Thyroid gland (tissue), 4 donors: Measurements from ENCODE around the gene DFFA. TPM values are rescaled to one million over a fixed set of nuclear protein-coding genes. Genes with fewer than 3 reads are reported as not detected.
A peak's percentile ranks its signal among the peaks of the same experiment; 100 is the strongest.
"Not testable (repeated sequence)": the region's sequence is repeated elsewhere in the genome, so short reads cannot be mapped to it uniquely, and the experiment has no call there.

Source experiments
- DNase-seq, 2 donors: peaks; one replicate each; pipeline ENCODE4 v3.0.0-alpha.2; 2019
- H3K27ac ChIP-seq, 3 donors: fragments of 200-600 bp; sonication (generic); 1 replicate in 2 of 3; 2 replicates in 1 of 3; pipeline ENCODE4 v1.5.1; 2016 to 2019; ENCODE audit warnings: mild to moderate bottlenecking in 1 of 3, moderate library complexity in 1 of 3
- H3K27me3 ChIP-seq: fragments of 200-600 bp; sonication (generic); one replicate; pipeline ENCODE4 v1.5.1; 2019
- H3K36me3 ChIP-seq, 2 donors: fragments of 200-600 bp; sonication (generic); one replicate each; pipeline ENCODE4 v1.5.1; 2016 to 2019
- H3K4me1 ChIP-seq, 2 donors: fragments of 200-600 bp; sonication (generic); one replicate each; pipeline ENCODE4 v1.5.1; 2017 to 2019
- H3K4me3 ChIP-seq, 3 donors: fragments of 200-600 bp; sonication (generic); replicated peaks in 1 of 3; 1 replicate in 2 of 3; 2 replicates in 1 of 3; pipeline ENCODE4 v1.5.1; 2016; ENCODE audit warnings: mild to moderate bottlenecking in 1 of 3
- H3K9me3 ChIP-seq: fragments of 200-600 bp; sonication (generic); one replicate; pipeline ENCODE4 v1.5.1; 2017
- POLR2A ChIP-seq, 2 donors: fragments of 450-650 bp; IDR thresholded peaks; one replicate each; pipeline ENCODE4 v1.6.1; 2017; ENCODE audit warnings: antibody characterized with exemption in 2 of 2, mild to moderate bottlenecking in 2 of 2, moderate library complexity in 1 of 2
- WGBS, 2 donors: methylation state at CpG; one replicate each; pipeline ENCODE4 v1.1.5; 2017; 5-methylcytosine and 5-hydroxymethylcytosine counted together
- intact Hi-C: fragments of 100-400 bp; cut with DNase I; formaldehyde crosslinking; loops from one replicate; pipeline ENCODE4 v1.15.1; 2023
- total RNA-seq, 4 donors: library from RNA; depleted of rRNA; stranded (reverse); fragments of >200 nt; gene quantifications; one replicate each; pipeline ENCODE4 v1.2.3, GENCODE V29; 2016
- TF ChIP-seq, protein P1 (sequence below), 6 experiments: fragments of 200-600 bp in 3 of 6; fragments of 450-650 bp in 3 of 6; sonication (generic) in 3 of 6; IDR thresholded peaks; one replicate each; pipeline ENCODE4 v1.5.1; 2016 to 2019; ENCODE audit warnings: antibody characterized with exemption in 6 of 6, mild to moderate bottlenecking in 2 of 6, inconsistent platforms in 1 of 6, moderate library complexity in 1 of 6

Gene DFFA
- total RNA-seq, 4 donors from 2014 or later = 24.2 to 30.3 (median 27.5) TPM

DNA sequence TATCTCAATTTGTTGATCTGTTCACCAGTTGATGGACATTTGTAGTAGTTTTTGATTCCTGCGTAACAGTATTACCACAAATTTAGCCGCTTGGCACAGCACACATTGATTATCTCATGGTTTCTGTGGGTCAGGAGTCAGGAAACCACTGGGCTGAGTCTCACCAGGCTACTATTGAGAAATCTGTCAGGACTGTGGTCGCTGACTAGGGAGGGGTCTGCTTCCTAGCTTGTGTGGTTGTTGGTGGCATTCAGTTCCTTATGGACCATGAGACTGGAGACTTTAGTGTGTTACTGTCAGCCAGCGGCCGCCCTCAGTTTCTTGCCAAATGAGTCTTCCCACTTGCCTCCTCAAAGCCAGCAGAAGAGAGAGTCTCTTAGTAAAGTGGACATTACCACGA lies 12.2 kb upstream of the DFFA start:
- TF ChIP-seq, protein P1, sequence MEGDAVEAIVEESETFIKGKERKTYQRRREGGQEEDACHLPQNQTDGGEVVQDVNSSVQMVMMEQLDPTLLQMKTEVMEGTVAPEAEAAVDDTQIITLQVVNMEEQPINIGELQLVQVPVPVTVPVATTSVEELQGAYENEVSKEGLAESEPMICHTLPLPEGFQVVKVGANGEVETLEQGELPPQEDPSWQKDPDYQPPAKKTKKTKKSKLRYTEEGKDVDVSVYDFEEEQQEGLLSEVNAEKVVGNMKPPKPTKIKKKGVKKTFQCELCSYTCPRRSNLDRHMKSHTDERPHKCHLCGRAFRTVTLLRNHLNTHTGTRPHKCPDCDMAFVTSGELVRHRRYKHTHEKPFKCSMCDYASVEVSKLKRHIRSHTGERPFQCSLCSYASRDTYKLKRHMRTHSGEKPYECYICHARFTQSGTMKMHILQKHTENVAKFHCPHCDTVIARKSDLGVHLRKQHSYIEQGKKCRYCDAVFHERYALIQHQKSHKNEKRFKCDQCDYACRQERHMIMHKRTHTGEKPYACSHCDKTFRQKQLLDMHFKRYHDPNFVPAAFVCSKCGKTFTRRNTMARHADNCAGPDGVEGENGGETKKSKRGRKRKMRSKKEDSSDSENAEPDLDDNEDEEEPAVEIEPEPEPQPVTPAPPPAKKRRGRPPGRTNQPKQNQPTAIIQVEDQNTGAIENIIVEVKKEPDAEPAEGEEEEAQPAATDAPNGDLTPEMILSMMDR (IDR thresholded peaks at IDR 0.05) = no peak
- TF ChIP-seq POLR2A (IDR thresholded peaks at IDR 0.05) = no peak
- Histone ChIP-seq H3K27me3 (no peaks in the 10 kb centered on the region), H3K4me3 (no peak overlapping the region), H3K27ac (no peak overlapping the region), H3K36me3 (no peaks in the 10 kb centered on the region), H3K9me3 (no peaks in the 10 kb centered on the region), H3K4me1 (peaks cover under 1 to 2% of the 10 kb centered on the region in 2 donors)
- 88 to 91% methylated on average over 4 to 6 of the region's 6 CpGs for WGBS, 2 donors
- no peak for DNase-seq
- intact Hi-C loops = no loop called here

GRCh38 chr1:10480614-10481013 lies 8.3 kb upstream of the DFFA start:
- no peak for DNase-seq
- WGBS, 2 donors = 93 to 95% methylated on average over 2 of the region's 2 CpGs
- Histone ChIP-seq H3K9me3 (no peaks in the 10 kb centered on the region), H3K36me3 (no peaks in the 10 kb centered on the region), H3K27me3 (no peaks in the 10 kb centered on the region), H3K27ac (no peak overlapping the region), H3K4me1 (peaks cover 4 to 6% of the 10 kb centered on the region in 2 donors), H3K4me3 (no peak overlapping the region)
- no peak for TF ChIP-seq POLR2A (IDR thresholded peaks at IDR 0.05)
- TF ChIP-seq, protein P1 (IDR thresholded peaks at IDR 0.05) = no peak
- intact Hi-C loops = no loop called here

GRCh38 chr1:10479296-10479695 lies 7.0 kb upstream of the DFFA start:
- no peak overlapping the region for H3K4me3 ChIP-seq
- TF ChIP-seq, protein P1 (IDR thresholded peaks at IDR 0.05) = no peak
- TF ChIP-seq POLR2A (IDR thresholded peaks at IDR 0.05) = no peak
- 76 to 81% methylated on average over 8 of the region's 8 CpGs for WGBS, 2 donors
- no peaks in the 10 kb centered on the region for H3K9me3 ChIP-seq
- no peak for DNase-seq
- peaks cover 4 to 7% of the 10 kb centered on the region in 2 donors for H3K4me1 ChIP-seq
- H3K36me3 ChIP-seq = no peaks in the 10 kb centered on the region
- intact Hi-C loops = no loop called here
- no peak overlapping the region for H3K27ac ChIP-seq
- H3K27me3 ChIP-seq = no peaks in the 10 kb centered on the region

DNA sequence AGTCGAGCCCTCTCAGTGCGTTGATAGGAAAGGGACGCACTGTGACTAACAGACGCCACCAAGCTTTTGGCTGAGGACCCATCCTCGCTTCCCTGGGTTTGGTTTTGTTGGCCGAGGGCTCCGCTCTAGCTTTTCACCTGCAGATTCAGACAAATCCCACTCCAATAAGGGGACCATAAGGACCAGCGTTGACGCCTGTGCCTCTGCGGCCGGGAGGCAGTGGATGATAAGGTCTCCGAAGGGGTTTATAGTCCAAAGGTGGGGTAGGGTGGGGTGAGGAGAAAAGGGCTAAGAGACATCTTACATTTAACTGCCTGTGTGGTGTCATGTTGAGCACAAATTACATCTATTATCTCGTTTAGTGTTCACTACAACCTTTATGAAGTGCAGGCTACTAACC lies 3.2 kb upstream of the DFFA start:
- peak overlapping the region; percentile 2 to 89 (median 63) for H3K4me3 ChIP-seq
- TF ChIP-seq, protein P1 (IDR thresholded peaks at IDR 0.05) = no peak
- no peak for TF ChIP-seq POLR2A (IDR thresholded peaks at IDR 0.05)
- no peaks in the 10 kb centered on the region for H3K27me3 ChIP-seq
- DNase-seq = no peak
- no peaks in the 10 kb centered on the region for H3K36me3 ChIP-seq
- H3K27ac ChIP-seq = peak overlapping the region in 2 of 3 donors; percentile 76 to 85
- H3K4me1 ChIP-seq = peaks cover 4 to 15% of the 10 kb centered on the region in 2 donors
- 2 to 3% methylated on average over 8 to 11 of the region's 13 CpGs for WGBS, 2 donors
- no peaks in the 10 kb centered on the region for H3K9me3 ChIP-seq
- intact Hi-C loops = no loop called here

DNA sequence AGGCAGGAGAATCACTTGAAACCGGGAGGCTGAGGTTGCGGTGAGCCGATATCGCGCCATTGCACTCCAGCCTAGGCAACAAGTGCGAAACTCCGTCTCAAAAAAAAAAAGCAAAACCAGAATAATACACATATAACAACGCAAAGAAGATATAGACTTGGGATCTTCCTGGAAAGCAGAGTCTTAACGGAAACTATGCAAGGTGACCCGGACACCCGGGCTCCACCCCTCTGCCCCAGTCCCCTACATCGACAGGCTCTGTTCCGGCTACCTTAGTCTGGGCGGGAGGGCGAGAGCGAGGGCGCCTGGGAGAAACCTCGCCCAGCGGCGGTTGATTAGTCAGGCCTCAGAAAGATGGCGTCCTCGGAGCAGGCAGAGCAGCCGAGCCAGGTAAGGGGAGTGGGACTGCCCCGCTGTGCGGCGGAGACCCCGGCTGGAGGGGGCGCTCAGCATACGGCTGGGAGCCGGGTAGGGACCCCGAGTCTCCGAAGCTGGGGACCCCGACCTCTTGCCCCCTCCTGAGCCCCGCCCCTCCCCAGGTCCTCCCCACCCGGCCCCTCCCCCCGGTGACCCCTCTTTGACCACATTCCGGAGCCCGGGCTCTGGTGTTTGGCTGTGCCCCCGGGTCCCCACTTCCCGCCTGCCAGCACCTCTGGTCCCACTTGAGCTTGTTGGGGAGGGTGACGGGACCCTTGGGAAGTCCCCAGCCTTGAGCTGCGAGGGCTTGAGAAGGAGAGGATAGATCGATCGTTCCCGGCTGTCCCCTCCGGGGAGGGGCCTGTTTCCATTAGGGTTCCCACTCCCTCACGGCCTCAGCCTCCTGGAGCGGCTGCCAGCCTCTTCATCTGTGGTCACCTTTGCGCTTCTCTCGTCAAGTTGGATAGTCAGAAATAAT lies 2.5 kb upstream of the DFFA start, which contains the start of gene PEX14:
PEX14 (plus strand) TSS at position 338 of the 895 bp plus-strand sequence; CDS start at position 355, 17 bp downstream.
- H3K27me3 ChIP-seq = no peaks in the 10 kb centered on the region
- H3K4me1 ChIP-seq = peaks cover 4 to 15% of the 10 kb centered on the region in 2 donors
- peak; percentile 83 to 87 for DNase-seq
- H3K4me3 ChIP-seq = peak within 1 kb of the TSS; percentile 2 to 89 (median 63)
- intact Hi-C loops = no loop called here
- no peaks in the 10 kb centered on the region for H3K9me3 ChIP-seq
- H3K27ac ChIP-seq = peak within 1 kb of the TSS; percentile 76 to 85 (median 76)
- no peaks in the 10 kb centered on the region for H3K36me3 ChIP-seq
- 16 to 27% methylated on average over 24 to 35 of the region's 50 CpGs for WGBS, 2 donors
- TF ChIP-seq, protein P1 (IDR thresholded peaks at IDR 0.05) = no peak
- TF ChIP-seq POLR2A (IDR thresholded peaks at IDR 0.05) = peak in 1 of 2 donors; percentile 42

DNA sequence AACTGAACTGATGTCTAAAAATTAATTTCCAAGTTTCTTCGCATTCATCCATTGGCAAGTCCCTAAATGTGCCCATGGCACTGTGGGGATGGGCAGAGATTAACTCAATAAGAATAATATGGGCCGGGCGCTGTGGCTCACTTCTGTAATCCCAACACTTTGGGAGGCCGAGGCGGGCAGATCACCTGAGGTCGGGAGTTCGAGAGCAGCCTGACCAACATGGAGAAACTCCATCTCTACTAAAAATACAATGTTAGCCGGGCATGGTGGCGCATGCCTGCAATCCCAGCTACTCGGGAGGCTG lies 1.9 kb upstream of the DFFA start:
- H3K27ac ChIP-seq, DNase-seq: not testable (repeated sequence)

More for the DNA sequence above, 1.9 kb upstream of the DFFA start:
- intact Hi-C loops, H3K27me3 ChIP-seq, H3K36me3 ChIP-seq, H3K9me3 ChIP-seq: not testable (repeated sequence)
- Histone ChIP-seq H3K4me3 (peak overlapping the region in 1 of 3 donors; percentile 89), H3K4me1 (peaks cover 4 to 15% of the 10 kb centered on the region in 2 donors)
- 86 to 87% methylated on average over 10 of the region's 10 CpGs for WGBS, 2 donors
